Liver (tissue), 9 donors: ENCODE measurements around the gene JOSD2. TPM values are rescaled to one million over a fixed set of nuclear protein-coding genes. Genes with fewer than 3 reads are reported as not detected.

Experiments
- DNase-seq: peaks from one replicate; pipeline ENCODE4 v3.0.0-alpha.2; 2017; ENCODE audit warnings: low spot score
- H3K27ac ChIP-seq, 2 donors: one replicate each; pipeline ENCODE4 v1.7.0; 2013; ENCODE audit warnings: inconsistent platforms in 2 of 2, low read length in 2 of 2, control low read depth in 1 of 2, low read depth in 1 of 2, mild to moderate bottlenecking in 1 of 2
- H3K27me3 ChIP-seq, 4 donors: one replicate each; pipeline versions ENCODE4 v1.6.1 to v1.7.0; 2013; ENCODE audit warnings: low read length in 3 of 4, inconsistent platforms in 1 of 4, mild to moderate bottlenecking in 1 of 4, moderate library complexity in 1 of 4; ENCODE audit not compliant: control insufficient read depth in 4 of 4, insufficient read depth in 4 of 4
- H3K36me3 ChIP-seq, 4 donors: one replicate each; pipeline versions ENCODE4 v1.6.1 to v1.7.0; 2013; ENCODE audit warnings: low read length in 3 of 4, mild to moderate bottlenecking in 3 of 4, low read depth in 1 of 4, moderate library complexity in 1 of 4; ENCODE audit not compliant: control insufficient read depth in 4 of 4, insufficient read depth in 3 of 4
- H3K4me1 ChIP-seq, 4 donors: one replicate each; pipeline versions ENCODE4 v1.6.1 to v1.7.0; 2013; ENCODE audit warnings: low read length in 3 of 4, mild to moderate bottlenecking in 3 of 4, moderate library complexity in 1 of 4; ENCODE audit not compliant: control insufficient read depth in 4 of 4, insufficient read depth in 4 of 4
- H3K4me3 ChIP-seq, 3 donors: one replicate each; pipeline versions ENCODE4 v1.6.1 to v1.7.0; 2013; ENCODE audit warnings: low read length in 3 of 3, control low read depth in 1 of 3, low read depth in 1 of 3, mild to moderate bottlenecking in 1 of 3
- H3K9ac ChIP-seq, 2 donors: one replicate each; pipeline ENCODE4 v1.7.0; 2013; ENCODE audit warnings: low read length in 2 of 2, mild to moderate bottlenecking in 2 of 2, moderate library complexity in 2 of 2, control low read depth in 1 of 2, low read depth in 1 of 2
- H3K9me3 ChIP-seq, 4 donors: one replicate each; pipeline versions ENCODE4 v1.6.1 to v1.7.0; 2013; ENCODE audit warnings: low read length in 3 of 4; ENCODE audit not compliant: control insufficient read depth in 4 of 4
- EGR1 ChIP-seq, 2 donors: IDR thresholded peaks; 2 replicates each; pipeline ENCODE4 v1.6.1; 2016 to 2018; ENCODE audit warnings: antibody characterized with exemption in 2 of 2, low read depth in 2 of 2
- FOXA1 ChIP-seq: IDR thresholded peaks from 2 replicates; pipeline ENCODE4 v1.6.1; 2016; ENCODE audit warnings: antibody characterized with exemption
- FOXA2 ChIP-seq: IDR thresholded peaks from 2 replicates; pipeline ENCODE4 v1.6.1; 2016; ENCODE audit warnings: antibody characterized with exemption
- GABPA ChIP-seq, 2 donors: IDR thresholded peaks in 1 of 2; conservative IDR thresholded peaks in 1 of 2; 2 replicates each; pipeline ENCODE4 v1.6.1; 2016; ENCODE audit warnings: antibody characterized with exemption in 2 of 2, mild to moderate bottlenecking in 1 of 2, moderate library complexity in 1 of 2
- HNF4A ChIP-seq, 2 donors: conservative IDR thresholded peaks; 2 replicates each; pipeline ENCODE4 v1.6.1; 2016; ENCODE audit warnings: antibody characterized with exemption in 2 of 2, mild to moderate bottlenecking in 2 of 2
- HNF4G ChIP-seq: IDR thresholded peaks from 2 replicates; pipeline ENCODE4 v1.6.1; 2016; ENCODE audit warnings: antibody characterized with exemption
- JUND ChIP-seq, 2 donors: IDR thresholded peaks; 2 replicates each; pipeline ENCODE4 v1.6.1; 2016; ENCODE audit warnings: antibody characterized with exemption in 2 of 2
- NR2F2 ChIP-seq: IDR thresholded peaks from 2 replicates; pipeline ENCODE4 v1.6.1; 2016; ENCODE audit warnings: antibody characterized with exemption
- RAD21 ChIP-seq, 2 donors: IDR thresholded peaks; 2 replicates each; pipeline ENCODE4 v1.6.1; 2016; ENCODE audit warnings: antibody characterized with exemption in 2 of 2, mild to moderate bottlenecking in 2 of 2
- RXRA ChIP-seq, 2 donors: IDR thresholded peaks; 2 replicates each; pipeline ENCODE4 v1.6.1; 2017 to 2018; ENCODE audit warnings: antibody characterized with exemption in 2 of 2, mild to moderate bottlenecking in 1 of 2
- SP1 ChIP-seq: IDR thresholded peaks from 2 replicates; pipeline ENCODE4 v1.6.1; 2018; ENCODE audit warnings: antibody characterized with exemption, mild to moderate bottlenecking
- TAF1 ChIP-seq: conservative IDR thresholded peaks from 2 replicates; pipeline ENCODE4 v1.6.1; 2016; ENCODE audit warnings: antibody characterized with exemption, mild to moderate bottlenecking
- YY1 ChIP-seq: IDR thresholded peaks from 2 replicates; pipeline ENCODE4 v1.6.1; 2016; ENCODE audit warnings: antibody characterized with exemption, mild to moderate bottlenecking
- WGBS: extraction: QIAGEN DNeasy Blood & Tissue Kit; methylation state at CpG from one replicate; pipeline ENCODE4 v1.1.7; 2013; 5-methylcytosine and 5-hydroxymethylcytosine counted together
- polyA plus RNA-seq, 2 donors: library from polyadenylated mRNA; stranded (reverse) in 1 of 2; unstranded in 1 of 2; fragments of 200-250 nt in 1 of 2; fragments of >200 nt in 1 of 2; fragmentation: Nextera tagmentation in 1 of 2; extraction: Ambion mirVana in 1 of 2; gene quantifications; one replicate each; pipeline versions ENCODE4 v1.2.1 to v1.2.3, GENCODE V29; 2013 to 2015
- total RNA-seq, 2 donors: library from RNA; depleted of rRNA; stranded (reverse); fragments of >200 nt; gene quantifications; one replicate each; pipeline ENCODE4 v1.2.3, GENCODE V29; 2014
- TF ChIP-seq, protein P1 (sequence below): IDR thresholded peaks from 2 replicates; pipeline ENCODE4 v1.6.1; 2016; ENCODE audit warnings: antibody characterized with exemption, mild to moderate bottlenecking
- TF ChIP-seq, protein P2 (sequence below): fragments of 150-350 bp; IDR thresholded peaks from 2 replicates; pipeline ENCODE4 v1.5.1; 2017; ENCODE audit warnings: improper control_type of control experiment, low read depth, low read length; ENCODE audit not compliant: missing input control
- TF ChIP-seq, protein P3 (sequence below): IDR thresholded peaks from 2 replicates; pipeline ENCODE4 v1.6.1; 2016; ENCODE audit warnings: antibody characterized with exemption
- TF ChIP-seq, protein P4 (sequence below): IDR thresholded peaks from 2 replicates; pipeline ENCODE4 v1.6.1; 2016; ENCODE audit warnings: antibody characterized with exemption
- TF ChIP-seq, protein P5 (sequence below): IDR thresholded peaks from 2 replicates; pipeline ENCODE4 v1.6.1; 2016; ENCODE audit warnings: antibody characterized with exemption
- donor health status: healthy.
- donor health status: healthy.
- donor health status: healthy.
- donor health status: healthy.
- donor health status: healthy.

The JOSD2 gene
- total and polyA plus RNA-seq, 4 donors = 6.6 to 32.9 (median 20.0) TPM

DNA sequence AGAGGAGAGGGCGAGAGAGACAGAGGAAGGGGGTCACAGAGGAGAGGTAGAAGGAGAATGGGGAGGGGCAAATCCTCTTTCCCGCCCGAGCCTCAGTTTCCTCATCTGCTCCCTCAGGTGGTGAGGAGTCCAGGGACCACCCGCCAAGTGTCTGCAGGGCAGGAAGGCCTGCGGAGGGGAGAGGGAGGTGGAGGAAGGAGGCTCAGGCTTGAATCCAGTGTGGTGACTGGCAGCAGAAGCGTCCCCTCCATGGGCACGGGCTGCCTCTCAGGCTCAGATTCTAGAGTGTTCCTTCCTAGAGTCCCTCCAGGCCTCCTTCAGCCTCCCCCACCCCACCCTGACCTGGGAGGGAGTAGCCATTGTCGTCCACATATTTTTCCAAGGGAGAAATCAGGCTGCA is 17.8 kb downstream of the JOSD2 start:
- Histone ChIP-seq H3K9ac (no peak overlapping the region), H3K4me1 (no peaks in the 10 kb centered on the region), H3K9me3 (no peaks in the 10 kb centered on the region), H3K4me3 (no peak overlapping the region), H3K27me3 (no peaks in the 10 kb centered on the region), H3K36me3 (no peaks in the 10 kb centered on the region), H3K27ac (no peak overlapping the region)
- 67% methylated on average over 8 of the region's 8 CpGs for WGBS
- no peak for DNase-seq
- no peak for TF ChIP-seq FOXA1
- TF ChIP-seq HNF4G = no peak
- no peak for TF ChIP-seq RAD21 (IDR thresholded peaks at IDR 0.05)
- TF ChIP-seq TAF1 = no peak

DNA sequence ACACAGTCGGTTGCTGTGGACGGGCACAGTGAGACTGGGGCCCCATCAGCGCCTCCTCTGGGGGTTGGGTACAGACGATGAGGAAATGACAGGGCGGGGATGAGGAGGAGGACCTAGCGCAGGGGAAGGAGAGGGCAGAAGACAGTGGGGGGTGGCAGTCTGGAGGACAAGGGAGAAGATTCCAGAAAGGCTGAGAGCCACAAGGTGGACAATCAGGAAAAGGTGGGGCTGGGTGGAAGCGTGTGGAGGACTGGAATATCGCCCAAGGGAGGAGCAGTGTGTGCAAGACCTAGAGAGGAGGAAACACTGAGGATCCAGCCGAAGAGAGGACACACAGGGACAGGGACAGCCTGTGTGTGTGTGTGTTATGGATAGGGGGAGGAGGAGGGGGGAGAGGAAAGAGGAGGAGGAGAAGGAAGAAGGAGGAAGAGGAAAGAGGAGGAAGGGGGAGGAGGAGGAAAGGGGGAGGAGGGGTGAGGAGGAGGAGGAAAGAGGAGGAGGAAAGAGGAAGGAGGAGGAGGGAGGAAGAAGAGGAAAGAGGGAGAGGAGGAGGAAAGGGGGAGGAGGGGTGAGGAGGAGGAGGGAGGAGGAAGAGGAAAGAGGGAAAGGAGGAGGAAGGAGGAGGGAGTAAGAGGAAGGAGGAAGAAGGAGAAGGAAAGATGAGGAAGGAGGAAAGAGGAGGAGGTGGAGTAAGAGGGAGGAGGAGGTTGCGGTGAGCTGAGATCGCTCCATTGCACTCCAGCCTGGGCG is 18.5 kb downstream of the JOSD2 start:
- Histone ChIP-seq H3K9me3 (no peaks in the 10 kb centered on the region), H3K27ac (no peak overlapping the region), H3K4me1 (no peaks in the 10 kb centered on the region), H3K36me3 (no peaks in the 10 kb centered on the region), H3K9ac (no peak overlapping the region), H3K4me3 (no peak overlapping the region), H3K27me3 (no peaks in the 10 kb centered on the region)
- no peak for DNase-seq
- TF ChIP-seq HNF4A (conservative IDR thresholded peaks at IDR 0.05) (no peak), NR2F2 (no peak), EGR1 (IDR thresholded peaks at IDR 0.05; ENCODE audit: low read depth in 2 of 2) (no peak), JUND (IDR thresholded peaks at IDR 0.05) (no peak), RAD21 (IDR thresholded peaks at IDR 0.05) (no peak), RXRA (IDR thresholded peaks at IDR 0.05) (no peak), FOXA1 (no peak), SP1 (no peak), GABPA (IDR thresholded peaks at IDR 0.05 in 1 of 2, conservative IDR thresholded peaks at IDR 0.05 in 1 of 2) (no peak), FOXA2 (no peak), HNF4G (no peak), YY1 (no peak), TAF1 (no peak)
- TF ChIP-seq, protein P1, sequence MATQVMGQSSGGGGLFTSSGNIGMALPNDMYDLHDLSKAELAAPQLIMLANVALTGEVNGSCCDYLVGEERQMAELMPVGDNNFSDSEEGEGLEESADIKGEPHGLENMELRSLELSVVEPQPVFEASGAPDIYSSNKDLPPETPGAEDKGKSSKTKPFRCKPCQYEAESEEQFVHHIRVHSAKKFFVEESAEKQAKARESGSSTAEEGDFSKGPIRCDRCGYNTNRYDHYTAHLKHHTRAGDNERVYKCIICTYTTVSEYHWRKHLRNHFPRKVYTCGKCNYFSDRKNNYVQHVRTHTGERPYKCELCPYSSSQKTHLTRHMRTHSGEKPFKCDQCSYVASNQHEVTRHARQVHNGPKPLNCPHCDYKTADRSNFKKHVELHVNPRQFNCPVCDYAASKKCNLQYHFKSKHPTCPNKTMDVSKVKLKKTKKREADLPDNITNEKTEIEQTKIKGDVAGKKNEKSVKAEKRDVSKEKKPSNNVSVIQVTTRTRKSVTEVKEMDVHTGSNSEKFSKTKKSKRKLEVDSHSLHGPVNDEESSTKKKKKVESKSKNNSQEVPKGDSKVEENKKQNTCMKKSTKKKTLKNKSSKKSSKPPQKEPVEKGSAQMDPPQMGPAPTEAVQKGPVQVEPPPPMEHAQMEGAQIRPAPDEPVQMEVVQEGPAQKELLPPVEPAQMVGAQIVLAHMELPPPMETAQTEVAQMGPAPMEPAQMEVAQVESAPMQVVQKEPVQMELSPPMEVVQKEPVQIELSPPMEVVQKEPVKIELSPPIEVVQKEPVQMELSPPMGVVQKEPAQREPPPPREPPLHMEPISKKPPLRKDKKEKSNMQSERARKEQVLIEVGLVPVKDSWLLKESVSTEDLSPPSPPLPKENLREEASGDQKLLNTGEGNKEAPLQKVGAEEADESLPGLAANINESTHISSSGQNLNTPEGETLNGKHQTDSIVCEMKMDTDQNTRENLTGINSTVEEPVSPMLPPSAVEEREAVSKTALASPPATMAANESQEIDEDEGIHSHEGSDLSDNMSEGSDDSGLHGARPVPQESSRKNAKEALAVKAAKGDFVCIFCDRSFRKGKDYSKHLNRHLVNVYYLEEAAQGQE = no peak
- TF ChIP-seq, protein P2, sequence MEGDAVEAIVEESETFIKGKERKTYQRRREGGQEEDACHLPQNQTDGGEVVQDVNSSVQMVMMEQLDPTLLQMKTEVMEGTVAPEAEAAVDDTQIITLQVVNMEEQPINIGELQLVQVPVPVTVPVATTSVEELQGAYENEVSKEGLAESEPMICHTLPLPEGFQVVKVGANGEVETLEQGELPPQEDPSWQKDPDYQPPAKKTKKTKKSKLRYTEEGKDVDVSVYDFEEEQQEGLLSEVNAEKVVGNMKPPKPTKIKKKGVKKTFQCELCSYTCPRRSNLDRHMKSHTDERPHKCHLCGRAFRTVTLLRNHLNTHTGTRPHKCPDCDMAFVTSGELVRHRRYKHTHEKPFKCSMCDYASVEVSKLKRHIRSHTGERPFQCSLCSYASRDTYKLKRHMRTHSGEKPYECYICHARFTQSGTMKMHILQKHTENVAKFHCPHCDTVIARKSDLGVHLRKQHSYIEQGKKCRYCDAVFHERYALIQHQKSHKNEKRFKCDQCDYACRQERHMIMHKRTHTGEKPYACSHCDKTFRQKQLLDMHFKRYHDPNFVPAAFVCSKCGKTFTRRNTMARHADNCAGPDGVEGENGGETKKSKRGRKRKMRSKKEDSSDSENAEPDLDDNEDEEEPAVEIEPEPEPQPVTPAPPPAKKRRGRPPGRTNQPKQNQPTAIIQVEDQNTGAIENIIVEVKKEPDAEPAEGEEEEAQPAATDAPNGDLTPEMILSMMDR = no peak
- TF ChIP-seq, protein P3, sequence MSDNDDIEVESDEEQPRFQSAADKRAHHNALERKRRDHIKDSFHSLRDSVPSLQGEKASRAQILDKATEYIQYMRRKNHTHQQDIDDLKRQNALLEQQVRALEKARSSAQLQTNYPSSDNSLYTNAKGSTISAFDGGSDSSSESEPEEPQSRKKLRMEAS = no peak
- TF ChIP-seq, protein P4, sequence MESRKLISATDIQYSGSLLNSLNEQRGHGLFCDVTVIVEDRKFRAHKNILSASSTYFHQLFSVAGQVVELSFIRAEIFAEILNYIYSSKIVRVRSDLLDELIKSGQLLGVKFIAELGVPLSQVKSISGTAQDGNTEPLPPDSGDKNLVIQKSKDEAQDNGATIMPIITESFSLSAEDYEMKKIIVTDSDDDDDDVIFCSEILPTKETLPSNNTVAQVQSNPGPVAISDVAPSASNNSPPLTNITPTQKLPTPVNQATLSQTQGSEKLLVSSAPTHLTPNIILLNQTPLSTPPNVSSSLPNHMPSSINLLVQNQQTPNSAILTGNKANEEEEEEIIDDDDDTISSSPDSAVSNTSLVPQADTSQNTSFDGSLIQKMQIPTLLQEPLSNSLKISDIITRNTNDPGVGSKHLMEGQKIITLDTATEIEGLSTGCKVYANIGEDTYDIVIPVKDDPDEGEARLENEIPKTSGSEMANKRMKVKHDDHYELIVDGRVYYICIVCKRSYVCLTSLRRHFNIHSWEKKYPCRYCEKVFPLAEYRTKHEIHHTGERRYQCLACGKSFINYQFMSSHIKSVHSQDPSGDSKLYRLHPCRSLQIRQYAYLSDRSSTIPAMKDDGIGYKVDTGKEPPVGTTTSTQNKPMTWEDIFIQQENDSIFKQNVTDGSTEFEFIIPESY = no peak
- TF ChIP-seq, protein P5, sequence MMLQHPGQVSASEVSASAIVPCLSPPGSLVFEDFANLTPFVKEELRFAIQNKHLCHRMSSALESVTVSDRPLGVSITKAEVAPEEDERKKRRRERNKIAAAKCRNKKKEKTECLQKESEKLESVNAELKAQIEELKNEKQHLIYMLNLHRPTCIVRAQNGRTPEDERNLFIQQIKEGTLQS = no peak
- WGBS = 28% methylated on average over 12 of the region's 12 CpGs
